Uterus (tissue), 4 donors: ENCODE results near the gene MYOZ1. TPM values are rescaled to one million over a fixed set of nuclear protein-coding genes. Genes with fewer than 3 reads are reported as not detected.

Experiments used
- DNase-seq, 2 donors: peaks; one replicate each; pipeline ENCODE4 v3.0.0-alpha.2; 2019 to 2020
- H3K27ac ChIP-seq, 2 donors: fragments of 200-600 bp; sonication (generic); 1 replicate in 1 of 2; 2 replicates in 1 of 2; pipeline ENCODE4 v1.5.1; 2016 to 2018
- H3K27me3 ChIP-seq, 2 donors: fragments of 200-600 bp; sonication (generic); one replicate each; pipeline ENCODE4 v1.5.1; 2018 to 2019; ENCODE audit warnings: control low read depth in 1 of 2
- H3K36me3 ChIP-seq, 2 donors: fragments of 200-600 bp; sonication (generic); one replicate each; pipeline ENCODE4 v1.5.1; 2019; ENCODE audit warnings: control low read depth in 1 of 2
- H3K4me1 ChIP-seq, 2 donors: fragments of 200-600 bp; sonication (generic); one replicate each; pipeline ENCODE4 v1.5.1; 2018 to 2019; ENCODE audit warnings: control low read depth in 1 of 2
- H3K4me3 ChIP-seq, 2 donors: fragments of 200-600 bp; sonication (generic); 1 replicate in 1 of 2; 2 replicates in 1 of 2; pipeline ENCODE4 v1.5.1; 2018 to 2019; ENCODE audit warnings: mild to moderate bottlenecking in 1 of 2
- H3K9me3 ChIP-seq, 2 donors: fragments of 200-600 bp; sonication (generic); one replicate each; pipeline ENCODE4 v1.5.1; 2019; ENCODE audit warnings: control low read depth in 1 of 2
- CTCF ChIP-seq, 4 experiments: fragments of 200-600 bp in 2 of 4; fragments of 450-650 bp in 2 of 4; sonication (generic) in 2 of 4; IDR thresholded peaks; one replicate each; pipeline ENCODE4 v1.5.1; 2016 to 2019; ENCODE audit warnings: antibody characterized with exemption in 4 of 4, mild to moderate bottlenecking in 2 of 4, moderate library complexity in 1 of 4
- POLR2A ChIP-seq, 2 donors: fragments of 450-650 bp; IDR thresholded peaks; one replicate each; pipeline ENCODE4 v1.6.1; 2016; ENCODE audit warnings: antibody characterized with exemption in 2 of 2, mild to moderate bottlenecking in 1 of 2, moderate library complexity in 1 of 2
- intact Hi-C: fragments of 100-400 bp; cut with DNase I; formaldehyde crosslinking; loops from one replicate; pipeline ENCODE4 v1.15.1; 2023; ENCODE audit warnings: low total_unique reads
- total RNA-seq, 4 donors: library from RNA; depleted of rRNA in 3 of 4; stranded (reverse); fragments of >200 nt in 3 of 4; gene quantifications; one replicate each; pipeline versions ENCODE4 v1.1.0 to v1.2.4, GENCODE V29; 2014 to 2023
- donor health status: DM: yes; HTN: yes; CAD: no.

The MYOZ1 gene
- total RNA-seq, 4 donors from 2014 or later: 1.6 to 1.7 TPM; not detected in 2

- H3K9me3 ChIP-seq: no peaks in the 10 kb centered on the region
- H3K4me1 ChIP-seq: no peaks in the 10 kb centered on the region
- intact Hi-C loops: no loop called here
- H3K27ac ChIP-seq: no peak overlapping the region
- no peak for TF ChIP-seq CTCF (IDR thresholded peaks at IDR 0.05)
- no peak for TF ChIP-seq POLR2A (IDR thresholded peaks at IDR 0.05)
- DNase-seq: no peak
- no peaks in the 10 kb centered on the region for H3K36me3 ChIP-seq
- H3K27me3 ChIP-seq: no peaks in the 10 kb centered on the region
- no peak overlapping the region for H3K4me3 ChIP-seq
Measured at GRCh38 chr10:73588656-73589055, 52.6 kb downstream of the MYOZ1 start.

- Histone ChIP-seq H3K4me3 (no peak overlapping the region), H3K9me3 (no peaks in the 10 kb centered on the region), H3K36me3 (no peaks in the 10 kb centered on the region), H3K27me3 (no peaks in the 10 kb centered on the region), H3K4me1 (no peaks in the 10 kb centered on the region), H3K27ac (peak overlapping the region; percentile 71 to 77)
- DNase-seq: peak in 1 of 2 donors; percentile 72
- TF ChIP-seq POLR2A (IDR thresholded peaks at IDR 0.05): no peak
- TF ChIP-seq CTCF (IDR thresholded peaks at IDR 0.05): no peak
- intact Hi-C loops: no loop called here
Measured at GRCh38 chr10:73586583-73586984, 54.7 kb downstream of the MYOZ1 start.

DNA sequence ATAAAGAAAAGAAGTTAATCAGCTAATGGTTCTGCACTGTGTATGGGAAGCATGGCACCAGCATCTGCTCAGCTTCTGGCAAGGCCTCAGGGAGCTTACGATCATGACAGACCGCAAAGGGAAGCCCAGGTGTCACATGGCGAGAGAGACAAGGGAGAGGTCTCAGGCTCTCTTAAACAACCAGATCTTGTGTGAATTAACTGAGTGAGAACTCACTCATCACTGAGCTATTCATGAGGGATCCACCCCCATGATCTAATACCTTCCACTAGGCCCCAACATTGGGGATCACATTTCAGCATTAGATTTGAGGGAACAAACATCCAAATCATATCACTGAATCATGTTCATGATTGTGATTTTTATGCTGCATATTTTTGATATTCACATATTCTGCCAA, 55.9 kb downstream of the MYOZ1 start:
- Histone ChIP-seq H3K4me3 (no peak overlapping the region), H3K27me3 (no peaks in the 10 kb centered on the region), H3K27ac (peak overlapping the region; percentile 71 to 77), H3K9me3 (no peaks in the 10 kb centered on the region), H3K4me1 (no peaks in the 10 kb centered on the region), H3K36me3 (no peaks in the 10 kb centered on the region)
- TF ChIP-seq CTCF (IDR thresholded peaks at IDR 0.05) (no peak), POLR2A (IDR thresholded peaks at IDR 0.05) (no peak)
- intact Hi-C loops: no loop called here
- no peak for DNase-seq

DNA sequence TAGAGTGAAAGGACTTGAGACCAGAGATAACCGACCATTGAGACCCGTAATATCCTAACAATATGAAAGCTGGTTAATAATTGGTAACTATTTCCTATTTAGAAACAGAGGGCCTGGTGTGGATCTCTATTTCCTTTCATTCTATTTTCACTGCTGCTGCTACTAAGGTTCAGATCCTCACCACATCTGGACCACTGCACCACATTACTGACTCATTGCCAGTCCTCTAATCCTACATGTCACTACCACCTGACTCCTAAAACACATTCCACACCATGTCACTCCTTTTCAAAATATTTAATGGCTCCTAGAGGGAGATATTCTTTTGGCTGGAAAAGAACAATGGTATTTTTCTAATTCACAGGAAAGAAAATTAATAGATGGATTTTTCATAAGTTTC, 56.5 kb downstream of the MYOZ1 start:
- Histone ChIP-seq H3K27ac (peak overlapping the region in 1 of 2 donors; percentile 71), H3K27me3 (no peaks in the 10 kb centered on the region), H3K9me3 (no peaks in the 10 kb centered on the region), H3K4me1 (no peaks in the 10 kb centered on the region), H3K4me3 (no peak overlapping the region), H3K36me3 (no peaks in the 10 kb centered on the region)
- TF ChIP-seq CTCF (IDR thresholded peaks at IDR 0.05) (no peak), POLR2A (IDR thresholded peaks at IDR 0.05) (no peak)
- DNase-seq: no peak
- intact Hi-C loops: no loop called here

GRCh38 chr10:73581918-73582317, 59.4 kb downstream of the MYOZ1 start:
- intact Hi-C loops: no loop called here
- Histone ChIP-seq H3K4me1 (no peaks in the 10 kb centered on the region), H3K36me3 (no peaks in the 10 kb centered on the region), H3K4me3 (no peak overlapping the region), H3K9me3 (no peaks in the 10 kb centered on the region), H3K27ac (no peak overlapping the region), H3K27me3 (no peaks in the 10 kb centered on the region)
- DNase-seq: no peak
- TF ChIP-seq POLR2A (IDR thresholded peaks at IDR 0.05) (no peak), CTCF (IDR thresholded peaks at IDR 0.05) (no peak)

Other genes with a start within 250 kb of the MYOZ1 start
- gene ANXA7, start 227.4 kb downstream of the MYOZ1 start, total RNA-seq: 100 to 1,000 TPM in 1 of 4 donors, 10 to 100 TPM in 3; 42.3 to 106 (median 65.6) TPM
- 1 to 10 TPM in 2 of 4 donors, under 1 TPM in 1, not detected in 1; 0.51 to 7.3 (median 5.5) TPM for gene MSS51, start 207.9 kb downstream of the MYOZ1 start, total RNA-seq
- 10 to 100 TPM; 40.0 to 80.5 (median 70.1) TPM for gene PPP3CB, start 145.4 kb downstream of the MYOZ1 start, total RNA-seq
- 10 to 100 TPM; 10.6 to 73.7 (median 40.5) TPM for gene USP54, start 50.1 kb downstream of the MYOZ1 start, total RNA-seq
- under 1 TPM in 1 of 4 donors, not detected in 3; 0.37 TPM for gene SYNPO2L, start 14.6 kb upstream of the MYOZ1 start, total RNA-seq
- 10 to 100 TPM in 1 of 4 donors, 1 to 10 TPM in 2, under 1 TPM in 1; 0.77 to 11.2 (median 3.7) TPM for gene AGAP5, start 56.6 kb upstream of the MYOZ1 start, total RNA-seq
- gene SEC24C, start 102.9 kb upstream of the MYOZ1 start, total RNA-seq: 10 to 100 TPM; 25.3 to 75.9 (median 40.1) TPM
- 10 to 100 TPM in 2 of 4 donors, 1 to 10 TPM in 2; 7.1 to 15.3 (median 11.0) TPM for gene CHCHD1, start 140.6 kb upstream of the MYOZ1 start, total RNA-seq
- 100 to 1,000 TPM in 2 of 4 donors, 10 to 100 TPM in 2; 61.4 to 112 (median 91.1) TPM for gene ZSWIM8, start 144.1 kb upstream of the MYOZ1 start, total RNA-seq
- gene NDST2, start 170.1 kb upstream of the MYOZ1 start, total RNA-seq: 10 to 100 TPM in 3 of 4 donors, 1 to 10 TPM in 1; 5.9 to 47.8 (median 14.1) TPM
- 10 to 100 TPM; 17.9 to 79.9 (median 40.0) TPM for gene CAMK2G, start 233.1 kb upstream of the MYOZ1 start, total RNA-seq